Ishikawa (cell line): ENCODE data around the gene SORBS2.

Experiments used
- TEAD4 ChIP-seq: IDR thresholded peaks from 2 replicates; pipeline ENCODE4 v1.6.1; 2012
- TF ChIP-seq, protein P1 (sequence below): IDR thresholded peaks from 2 replicates; pipeline ENCODE4 v1.6.1; 2012

The SORBS2 gene

DNA sequence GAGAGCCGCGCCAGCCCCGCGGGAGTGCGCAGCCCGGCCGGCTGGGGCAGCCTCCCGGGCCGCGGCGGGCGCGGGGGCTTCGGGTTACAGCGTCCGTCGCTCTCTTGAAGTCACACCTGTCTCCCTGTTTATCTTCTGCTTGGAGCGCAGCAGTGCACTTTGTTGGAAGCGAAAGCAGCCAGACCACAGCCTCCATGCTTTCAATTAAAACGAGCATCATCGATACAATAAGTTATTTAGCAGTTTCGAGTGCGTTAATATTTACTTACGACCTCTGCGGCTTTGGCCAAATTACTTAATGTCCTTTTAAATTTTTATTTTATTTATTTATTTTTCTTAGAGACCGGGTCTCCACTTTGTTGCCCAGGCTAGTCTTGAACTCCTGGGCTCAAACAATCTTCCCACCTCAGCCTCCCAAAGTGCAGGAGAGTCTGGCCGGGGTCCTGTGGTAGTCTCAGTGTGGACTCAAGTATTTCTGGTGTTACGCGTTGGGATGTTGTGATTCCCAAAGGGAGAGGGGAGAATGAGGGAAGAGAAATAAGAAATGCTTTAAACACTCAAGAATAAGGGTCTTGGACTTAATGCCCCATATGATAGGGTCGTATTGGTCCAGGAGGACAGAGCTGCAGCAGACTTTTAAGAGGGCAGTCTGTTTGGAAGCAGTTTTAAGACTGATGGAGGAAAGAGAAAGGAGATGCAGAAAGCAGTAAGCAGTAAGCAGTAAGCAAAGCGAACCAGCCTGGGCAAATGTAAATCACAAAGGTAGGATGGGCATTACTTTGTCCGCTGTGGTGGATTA lies 276.2 kb downstream of the SORBS2 start:
- TF ChIP-seq, protein P1, sequence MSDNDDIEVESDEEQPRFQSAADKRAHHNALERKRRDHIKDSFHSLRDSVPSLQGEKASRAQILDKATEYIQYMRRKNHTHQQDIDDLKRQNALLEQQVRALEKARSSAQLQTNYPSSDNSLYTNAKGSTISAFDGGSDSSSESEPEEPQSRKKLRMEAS = 0 out of 2 replicates have a peak, but pooled peaks have one; percentile 16
- no peak for TF ChIP-seq TEAD4
